Activated CD4-positive, alpha-beta T cell treated with anti-CD3 and anti-CD28 coated beads, Interleukin-2, amount 50 U/mL, for 24 hours (primary cell): ENCODE results near the gene MXRA7.
"Not testable (repeated sequence)": the region's sequence is repeated elsewhere in the genome, so short reads cannot be mapped to it uniquely, and the experiment has no call there.

ENCODE experiments used
- DNase-seq, 2 donors: peaks; one replicate each; pipeline ENCODE4 v3.0.0-alpha.2; 2020; ENCODE audit warnings: low read depth in 1 of 2, low spot score in 1 of 2

Gene MXRA7

GRCh38 chr17:76716146-76716838, 5.5 kb upstream of the MXRA7 start:
- DNase-seq, result no peak

GRCh38 chr17:76715496-76715830, 4.7 kb upstream of the MXRA7 start:
- no peak for DNase-seq

- peak; percentile 65 to 68 for DNase-seq
Observed at GRCh38 chr17:76714822-76715495, 4.2 kb upstream of the MXRA7 start.

GRCh38 chr17:76714336-76714735, 3.6 kb upstream of the MXRA7 start:
- no peak for DNase-seq

GRCh38 chr17:76713765-76714164, 3.0 kb upstream of the MXRA7 start:
- no peak for DNase-seq

GRCh38 chr17:76712321-76712720, 1.6 kb upstream of the MXRA7 start:
- not testable (repeated sequence) for DNase-seq

GRCh38 chr17:76709951-76710862, 558 bp downstream of the MXRA7 start:
- not testable (repeated sequence) for DNase-seq

- no peak for DNase-seq
Observed at GRCh38 chr17:76709077-76709950, 1.5 kb downstream of the MXRA7 start.

- no peak for DNase-seq
Observed at GRCh38 chr17:76707985-76708807, 2.6 kb downstream of the MXRA7 start.

- DNase-seq, result no peak
Observed at GRCh38 chr17:76706817-76707216, 3.9 kb downstream of the MXRA7 start.

GRCh38 chr17:76704805-76705204, 6.0 kb downstream of the MXRA7 start:
- no peak for DNase-seq

GRCh38 chr17:76702941-76703637, 7.7 kb downstream of the MXRA7 start:
- DNase-seq, result no peak

- no peak for DNase-seq
Observed at GRCh38 chr17:76702076-76702475, 8.7 kb downstream of the MXRA7 start.

- DNase-seq, result no peak
Observed at GRCh38 chr17:76701471-76701967, 9.2 kb downstream of the MXRA7 start.

GRCh38 chr17:76700617-76701470, 9.9 kb downstream of the MXRA7 start:
- DNase-seq, result no peak

GRCh38 chr17:76700270-76700616, 10.5 kb downstream of the MXRA7 start:
- no peak for DNase-seq

GRCh38 chr17:76698466-76698977, 12.2 kb downstream of the MXRA7 start:
- DNase-seq, result not testable (repeated sequence)
